ENCODE data around the gene AK4. TPM values are rescaled to one million over a fixed set of nuclear protein-coding genes. Genes with fewer than 3 reads are reported as not detected.

Gene AK4
- total RNA-seq, 1 experiment from 2014 or later: 14.3 TPM

DNA sequence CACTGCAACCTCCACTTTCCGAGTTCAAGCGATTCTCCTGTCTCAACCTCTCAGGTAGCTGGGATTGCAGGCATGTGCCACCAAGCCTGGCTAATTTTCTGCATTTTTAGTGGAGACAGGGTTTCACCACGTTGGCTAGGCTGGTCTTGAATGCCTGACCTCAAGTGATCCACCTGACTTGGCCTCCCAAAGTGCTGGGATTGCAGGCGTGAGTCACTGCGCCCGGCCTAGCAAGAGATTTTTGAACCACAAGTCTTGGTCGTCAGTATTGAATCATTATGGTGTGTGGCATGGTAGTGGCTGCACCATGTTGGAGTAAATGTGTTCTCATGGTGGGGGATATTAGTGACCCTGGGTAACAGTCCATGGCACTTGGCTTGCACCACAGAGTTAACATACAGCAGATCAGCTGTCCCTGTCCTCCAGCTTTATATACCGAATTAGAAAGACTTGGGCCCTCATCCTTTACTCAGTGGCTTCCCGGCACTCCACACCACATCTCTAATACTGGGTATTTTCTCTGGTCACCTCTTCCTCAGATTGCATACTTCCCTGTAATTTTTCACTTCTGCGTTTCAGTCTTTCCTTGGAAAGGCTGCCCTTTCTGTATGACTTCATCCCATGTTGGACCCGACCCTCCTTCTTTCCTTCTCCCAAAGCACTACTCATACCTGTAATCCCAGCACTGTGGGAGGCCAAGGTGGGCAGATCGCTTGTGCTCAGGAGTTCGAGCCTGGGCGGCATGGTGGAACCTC, 25.1 kb downstream of the AK4 start:
- DNase-seq (ENCODE audit: low spot score): no peak
- in situ Hi-C loops (cut with HindIII; ENCODE audit: low sequenced_read_pairs): no loop called here

DNA sequence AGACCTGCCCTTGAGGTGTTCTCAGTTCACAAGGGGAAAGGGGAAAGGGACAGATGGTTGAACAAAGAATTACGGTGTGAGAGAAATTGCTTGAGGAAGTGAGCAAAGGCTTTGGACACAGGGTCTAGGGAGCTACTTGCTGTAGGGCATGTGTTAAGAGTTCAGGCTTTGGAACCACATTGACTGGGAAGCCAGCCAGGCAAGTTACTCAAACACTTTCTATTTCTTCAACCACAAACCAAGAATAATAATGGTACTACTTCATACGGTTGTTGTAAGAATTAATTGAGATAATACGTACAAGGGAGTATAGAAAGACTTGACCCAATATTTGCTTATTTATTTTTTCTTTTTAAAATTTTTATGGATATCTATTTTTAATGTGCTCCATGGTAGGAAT, 26.6 kb downstream of the AK4 start:
- in situ Hi-C loops (cut with HindIII; ENCODE audit: low sequenced_read_pairs): no loop called here
- no peak for DNase-seq (ENCODE audit: low spot score)

DNA sequence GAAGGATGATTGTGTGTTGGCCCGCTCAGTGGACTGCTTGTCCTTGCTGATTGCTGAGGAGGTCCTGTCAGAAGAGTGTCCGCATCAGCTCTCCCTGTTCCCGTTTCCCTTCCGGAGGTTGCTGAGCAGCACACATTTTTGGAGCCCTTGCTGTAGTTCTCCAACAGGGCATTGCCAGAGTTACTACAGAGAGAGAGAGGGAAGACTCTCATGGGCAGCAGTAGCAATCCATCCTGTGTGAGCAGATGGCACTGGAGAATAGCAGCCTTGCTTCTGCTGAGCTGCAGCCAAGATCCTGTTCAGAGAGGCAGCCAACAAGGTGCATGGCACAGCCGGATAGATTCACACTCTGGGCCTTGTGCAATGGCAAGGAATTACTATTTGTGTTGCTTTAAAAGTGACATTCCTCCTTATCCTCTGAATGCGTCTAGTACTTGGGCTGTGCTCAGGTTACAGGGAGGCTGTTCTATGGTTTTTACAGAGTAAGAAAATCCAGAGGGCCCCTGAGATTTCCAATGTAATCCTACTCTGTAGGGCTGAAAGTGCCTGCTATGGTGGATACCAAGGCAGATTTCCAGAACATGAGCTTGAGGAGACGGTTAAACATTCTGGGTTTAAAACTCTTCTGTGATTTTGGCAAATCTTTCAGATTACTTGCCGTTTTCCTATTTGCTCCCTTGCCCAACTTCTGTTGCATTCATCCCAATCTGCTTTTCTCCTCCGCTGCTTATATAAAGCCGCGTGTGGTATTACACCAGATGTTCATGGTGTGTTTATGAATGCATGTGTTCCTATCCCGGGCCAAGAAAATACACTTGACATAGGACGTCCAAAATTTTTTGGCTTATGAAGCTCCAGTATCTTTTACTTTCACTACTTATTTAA, 27.4 kb downstream of the AK4 start:
- peak; percentile 99 for DNase-seq (ENCODE audit: low spot score)
- in situ Hi-C loops (cut with HindIII; ENCODE audit: low sequenced_read_pairs): no loop called here

- in situ Hi-C loops (cut with HindIII; ENCODE audit: low sequenced_read_pairs): no loop called here
- peak; percentile 94 for DNase-seq (ENCODE audit: low spot score)
Measured at GRCh38 chr1:65176056-65176450, 28.1 kb downstream of the AK4 start.

DNA sequence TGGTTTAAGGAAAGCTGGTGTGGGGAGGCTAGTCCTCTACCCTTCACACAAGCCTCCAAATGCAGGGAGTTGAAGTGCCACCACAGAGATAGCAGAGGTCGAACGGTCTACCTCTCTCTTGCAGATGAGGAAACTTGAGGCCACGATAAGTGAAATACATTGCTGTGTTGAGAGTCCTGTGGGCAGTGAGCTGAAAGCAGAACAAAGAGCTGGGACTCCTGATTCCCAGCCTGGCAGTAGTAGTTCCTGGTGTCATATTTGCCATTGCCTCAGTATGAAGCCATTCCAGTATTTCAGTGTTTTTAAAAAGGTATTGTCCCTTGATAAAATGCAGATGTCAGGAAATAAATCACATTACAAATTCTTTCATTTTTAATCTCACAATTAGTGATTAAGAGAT, 28.6 kb downstream of the AK4 start:
- no peak for DNase-seq (ENCODE audit: low spot score)
- in situ Hi-C loops (cut with HindIII; ENCODE audit: low sequenced_read_pairs): no loop called here

DNA sequence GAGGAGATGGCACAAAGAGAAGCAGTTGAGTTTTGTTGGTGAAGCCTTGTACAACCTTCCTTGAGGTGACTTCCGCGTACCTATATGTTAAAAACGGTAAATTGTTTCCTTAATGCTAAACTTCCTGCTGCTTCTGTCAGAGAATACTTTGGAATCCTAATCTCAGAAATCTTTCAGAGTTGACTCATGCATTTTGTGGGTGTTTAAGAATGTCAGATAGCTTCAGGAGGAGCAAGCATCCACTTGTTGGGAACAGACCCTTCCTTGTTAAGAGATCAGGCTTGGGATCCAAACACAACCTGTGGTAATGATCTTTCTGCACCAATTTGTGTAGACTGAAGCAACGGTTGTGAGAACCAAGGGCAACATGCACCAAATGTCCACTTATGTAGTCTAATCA, 29.5 kb downstream of the AK4 start:
- in situ Hi-C loops (cut with HindIII; ENCODE audit: low sequenced_read_pairs): no loop called here
- no peak for DNase-seq (ENCODE audit: low spot score)

GRCh38 chr1:65178235-65178634, 30.2 kb downstream of the AK4 start:
- DNase-seq (ENCODE audit: low spot score): no peak
- in situ Hi-C loops (cut with HindIII; ENCODE audit: low sequenced_read_pairs): no loop called here

GRCh38 chr1:65179148-65179547, 31.1 kb downstream of the AK4 start:
- no peak for DNase-seq (ENCODE audit: low spot score)

DNA sequence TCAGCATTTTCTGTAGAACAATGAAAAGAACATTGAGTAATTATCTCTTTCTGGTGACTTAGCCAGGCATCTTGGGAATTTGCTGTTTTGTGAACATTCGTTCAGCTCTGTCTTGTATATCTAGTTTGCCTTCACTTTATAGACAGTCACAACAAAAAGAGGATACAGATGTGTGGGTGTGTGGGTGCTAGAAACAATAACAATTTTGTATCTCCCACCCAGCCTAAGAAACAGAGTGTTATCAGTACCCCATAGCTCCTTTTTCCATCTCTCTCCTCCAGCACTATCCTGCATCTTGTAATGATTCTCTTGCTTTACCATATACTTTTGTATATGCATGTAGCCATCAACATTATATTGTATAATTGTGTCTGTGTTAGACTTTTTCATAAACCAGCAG, 33.0 kb downstream of the AK4 start:
- in situ Hi-C loops (cut with HindIII; ENCODE audit: low sequenced_read_pairs): no loop called here
- DNase-seq (ENCODE audit: low spot score): no peak

More at GRCh38 chr1:65179148-65179547, 31.1 kb downstream of the AK4 start:
- in situ Hi-C loops (cut with HindIII; ENCODE audit: low sequenced_read_pairs): no loop called here

- no peak for DNase-seq (ENCODE audit: low spot score)
- in situ Hi-C loops (cut with HindIII; ENCODE audit: low sequenced_read_pairs): no loop called here
Measured at GRCh38 chr1:65182658-65183268, 34.8 kb downstream of the AK4 start.

DNA sequence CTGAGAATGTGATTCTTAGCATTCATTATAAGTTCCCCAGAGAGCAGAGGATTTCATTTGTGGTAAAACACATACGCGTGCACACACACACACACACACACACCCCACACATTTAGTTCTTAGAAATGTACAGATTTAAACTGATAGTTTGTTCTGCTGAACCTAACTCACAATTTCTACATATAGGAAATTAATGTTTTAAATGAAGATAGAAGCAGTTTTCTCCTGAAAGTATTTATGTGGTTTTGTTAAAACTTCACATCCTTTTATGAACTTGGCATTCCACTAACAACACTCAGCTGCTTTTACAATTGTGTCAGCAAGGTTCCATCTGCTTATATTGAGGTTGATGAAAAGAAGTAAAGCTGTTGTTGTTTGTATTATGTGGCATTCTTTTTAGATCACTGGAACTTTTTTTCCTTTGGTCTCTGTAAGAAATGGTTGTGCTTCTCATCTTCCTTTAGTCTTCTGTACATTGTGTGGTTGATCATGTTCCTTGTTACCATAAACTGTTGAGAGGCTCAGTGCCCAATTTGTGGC, 41.6 kb downstream of the AK4 start:
- no peak for DNase-seq (ENCODE audit: low spot score)
- in situ Hi-C loops (cut with HindIII; ENCODE audit: low sequenced_read_pairs): no loop called here

- in situ Hi-C loops (cut with HindIII; ENCODE audit: low sequenced_read_pairs): no loop called here
- no peak for DNase-seq (ENCODE audit: low spot score)
Measured at GRCh38 chr1:65190229-65190628, 42.2 kb downstream of the AK4 start.

DNA sequence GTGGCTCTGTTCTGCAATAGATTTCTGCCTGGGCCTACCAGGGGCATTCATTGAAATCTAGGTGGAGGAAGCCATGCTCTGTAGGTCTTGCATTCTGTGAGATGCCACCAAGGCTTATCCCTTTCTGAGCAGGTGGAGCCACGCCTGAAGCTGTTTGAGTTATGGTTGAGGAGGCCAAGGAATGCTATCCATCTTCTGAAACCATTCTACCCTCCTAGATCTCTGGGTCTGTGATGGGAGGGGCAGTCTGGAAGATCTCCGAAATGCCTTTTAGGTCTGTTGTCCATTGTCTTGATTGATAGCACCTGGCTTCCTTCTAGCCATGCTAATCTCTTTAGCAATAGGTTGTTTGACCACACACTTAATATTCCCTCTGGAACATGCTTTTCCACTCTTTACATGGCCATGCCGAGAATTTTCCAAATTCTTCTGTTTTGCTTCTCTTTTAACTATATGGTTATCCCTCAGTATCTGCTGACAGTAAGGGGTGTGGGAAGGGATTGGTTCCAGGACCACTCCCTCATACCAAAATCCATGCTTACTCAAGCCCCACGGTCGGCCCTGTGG, 45.2 kb downstream of the AK4 start:
- in situ Hi-C loops (cut with HindIII; ENCODE audit: low sequenced_read_pairs): no loop called here
- DNase-seq (ENCODE audit: low spot score): no peak

DNA sequence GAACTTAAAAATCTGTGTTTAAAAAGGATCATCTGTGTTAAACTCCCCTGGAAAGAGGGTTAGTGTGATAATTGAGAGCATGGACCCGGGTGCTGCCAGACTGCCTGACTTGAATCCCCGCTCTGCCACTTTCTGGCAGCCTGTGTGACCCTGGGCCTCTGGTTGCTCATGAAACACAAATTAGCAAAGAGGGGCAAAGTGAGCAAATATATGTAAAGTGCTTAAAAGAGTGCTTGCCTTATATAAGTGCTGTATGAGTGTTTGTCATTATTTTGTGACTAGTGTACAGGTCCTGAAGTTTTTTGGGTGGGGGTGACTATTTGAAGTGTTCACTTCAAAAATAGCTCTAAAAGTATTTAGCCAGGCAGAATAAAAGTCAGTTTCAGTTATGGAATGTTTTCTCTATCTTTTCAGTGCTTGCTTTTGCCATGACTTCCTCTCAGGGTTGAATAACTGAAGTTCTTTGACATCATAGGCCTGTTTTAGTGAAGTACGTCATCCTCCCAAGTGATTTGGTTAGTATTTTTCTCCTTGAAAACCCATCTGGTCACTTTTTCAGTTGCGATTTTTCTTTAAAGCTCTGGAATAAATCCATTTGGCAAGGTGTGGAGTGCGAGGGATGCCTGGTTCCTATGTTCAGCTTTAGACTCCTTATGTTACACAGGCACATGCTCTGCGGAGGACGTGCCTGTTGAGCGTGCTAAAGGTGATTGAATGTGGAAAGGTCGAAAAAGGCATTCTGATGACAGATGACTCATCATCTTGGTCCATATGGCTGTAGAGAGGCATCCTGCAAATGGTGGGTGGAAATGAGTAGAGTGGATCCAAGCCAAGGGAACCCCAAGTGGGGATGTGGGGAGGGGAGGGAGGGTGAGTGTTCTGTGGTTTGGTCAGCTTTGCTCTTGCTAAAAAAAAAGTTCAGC, 47.8 kb downstream of the AK4 start:
- peak; percentile 73 for DNase-seq (ENCODE audit: low spot score)
- in situ Hi-C loops (cut with HindIII; ENCODE audit: low sequenced_read_pairs): no loop called here

DNA sequence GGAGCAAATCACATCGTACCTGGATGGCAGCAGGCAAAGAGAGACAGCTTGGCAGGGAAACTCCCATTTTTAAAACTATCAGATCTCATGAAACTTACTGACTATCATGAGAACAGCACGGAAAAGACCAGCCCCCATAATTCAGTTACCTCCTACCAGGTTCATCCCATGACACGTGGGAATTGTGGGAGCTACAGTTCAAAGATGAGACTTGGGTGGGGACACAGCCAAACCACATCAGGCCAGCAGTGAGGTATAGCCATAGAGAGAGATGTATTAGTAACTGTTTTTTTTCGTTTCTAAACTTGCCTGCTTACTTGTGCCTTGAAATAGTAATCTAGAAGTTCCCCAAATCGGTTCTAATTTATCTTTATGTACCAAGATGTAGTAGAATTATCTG, 48.9 kb downstream of the AK4 start:
- DNase-seq (ENCODE audit: low spot score): peak; percentile 47
- in situ Hi-C loops (cut with HindIII; ENCODE audit: low sequenced_read_pairs): no loop called here

- DNase-seq (ENCODE audit: low spot score): peak; percentile 83
- in situ Hi-C loops (cut with HindIII; ENCODE audit: low sequenced_read_pairs): no loop called here
Measured at GRCh38 chr1:65197636-65198035, 49.6 kb downstream of the AK4 start.

DNA sequence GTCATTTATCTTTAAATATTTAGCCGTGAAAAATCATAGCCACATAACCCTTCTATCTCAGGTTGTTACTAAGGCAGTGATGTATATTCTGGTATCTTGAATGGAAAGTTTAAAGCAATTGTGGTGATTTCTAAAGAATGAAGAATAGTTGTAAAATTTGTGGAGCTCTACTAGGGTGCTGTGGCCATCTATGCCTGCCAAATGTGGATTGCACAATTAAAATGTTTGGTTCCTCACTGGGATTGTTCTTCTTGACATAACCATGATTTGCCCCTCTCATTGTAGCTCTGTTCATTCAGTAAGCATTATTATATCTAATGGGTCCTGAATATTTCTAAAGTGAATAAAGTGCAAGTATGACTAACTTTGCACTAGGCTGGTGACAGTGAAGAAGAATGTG, 50.1 kb downstream of the AK4 start:
- in situ Hi-C loops (cut with HindIII; ENCODE audit: low sequenced_read_pairs): no loop called here
- DNase-seq (ENCODE audit: low spot score): no peak

GRCh38 chr1:65200411-65200810, 52.4 kb downstream of the AK4 start:
- in situ Hi-C loops (cut with HindIII; ENCODE audit: low sequenced_read_pairs): no loop called here
- no peak for DNase-seq (ENCODE audit: low spot score)

DNA sequence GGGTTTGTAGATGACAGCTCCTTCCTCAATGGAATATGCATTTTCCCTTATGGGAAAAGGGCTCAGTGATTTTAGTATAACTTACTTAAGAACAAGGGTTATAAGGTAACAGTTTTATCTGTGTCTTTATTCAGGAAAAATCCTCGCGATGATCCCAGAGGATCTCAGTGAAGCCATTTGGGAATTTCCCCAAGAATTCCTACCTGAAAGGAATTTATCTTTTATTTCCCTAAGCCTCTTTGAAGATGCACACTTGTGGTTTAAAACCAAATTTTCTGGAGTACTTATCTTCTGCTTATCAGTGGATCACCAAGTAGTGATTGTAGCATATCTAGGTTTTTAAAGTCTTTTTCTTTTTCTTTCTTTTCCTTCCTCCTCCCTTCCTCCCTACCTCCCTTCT, 58.8 kb downstream of the AK4 start:
- no peak for DNase-seq (ENCODE audit: low spot score)
- in situ Hi-C loops (cut with HindIII; ENCODE audit: low sequenced_read_pairs): no loop called here

Measured in G401 (cell line).